Putamen (tissue), 1 donor: Measurements from ENCODE around the gene UBC.
"Not testable (repeated sequence)": the region's sequence is repeated elsewhere in the genome, so short reads cannot be mapped to it uniquely, and the experiment has no call there.

ENCODE experiments used
- DNase-seq: peaks from one replicate; pipeline ENCODE4 v3.0.0-alpha.2; 2016; ENCODE audit warnings: low spot score

Gene UBC

GRCh38 chr12:124915239-124916236, 1.1 kb upstream of the UBC start:
- DNase-seq, result peak; percentile 82

GRCh38 chr12:124913474-124914391, 717 bp downstream of the UBC start:
- peak; percentile 83 for DNase-seq

- DNase-seq, result not testable (repeated sequence)
Observed at GRCh38 chr12:124912529-124913287, 1.7 kb downstream of the UBC start.

- not testable (repeated sequence) for DNase-seq
Observed at GRCh38 chr12:124911521-124911920, 2.9 kb downstream of the UBC start.

- no peak for DNase-seq
Observed at GRCh38 chr12:124910561-124911478, 3.6 kb downstream of the UBC start.

GRCh38 chr12:124909831-124910560, 4.5 kb downstream of the UBC start:
- no peak for DNase-seq

- DNase-seq, result peak; percentile 92
Observed at GRCh38 chr12:124906606-124907261, 7.7 kb downstream of the UBC start.

GRCh38 chr12:124904306-124905098, 9.9 kb downstream of the UBC start:
- DNase-seq, result peak; percentile 77

- no peak for DNase-seq
Observed at GRCh38 chr12:124902916-124903315, 11.5 kb downstream of the UBC start.

GRCh38 chr12:124901003-124901402, 13.4 kb downstream of the UBC start:
- DNase-seq, result no peak

GRCh38 chr12:124900345-124900795, 14.1 kb downstream of the UBC start:
- not testable (repeated sequence) for DNase-seq

- DNase-seq, result no peak
Observed at GRCh38 chr12:124898923-124899294, 15.5 kb downstream of the UBC start.

- DNase-seq, result peak; percentile 45
Observed at GRCh38 chr12:124898200-124898922, 16.1 kb downstream of the UBC start.

- DNase-seq, result no peak
Observed at GRCh38 chr12:124896461-124896860, 18.0 kb downstream of the UBC start.

- no peak for DNase-seq
Observed at GRCh38 chr12:124893792-124894516, 20.5 kb downstream of the UBC start.

- DNase-seq, result no peak
Observed at GRCh38 chr12:124888260-124888659, 26.2 kb downstream of the UBC start.

- DNase-seq, result not testable (repeated sequence)
Observed at GRCh38 chr12:124887766-124888165, 26.7 kb downstream of the UBC start.
